T1000 (cell line): Measurements from ENCODE around the gene ANKRD13D.

Experiments
- DNase-seq: peaks from one replicate; lab custom pipeline; 2025; ENCODE audit warnings: mixed read lengths; lab: John Stamatoyannopoulos, UW

Gene ANKRD13D

GRCh38 chr11:67285541-67286498 lies 3.3 kb upstream of the ANKRD13D start:
- DNase-seq, result no peak

GRCh38 chr11:67286621-67287333 lies 2.3 kb upstream of the ANKRD13D start:
- DNase-seq, result no peak

- no peak for DNase-seq
These were observed 1.5 kb upstream of the ANKRD13D start for GRCh38 chr11:67287355-67288197.

- no peak for DNase-seq
These were observed 978 bp upstream of the ANKRD13D start for GRCh38 chr11:67288198-67288451.

- DNase-seq, result peak; percentile 87
These were observed 464 bp upstream of the ANKRD13D start for GRCh38 chr11:67288452-67289225.

GRCh38 chr11:67289651-67290479 lies 762 bp downstream of the ANKRD13D start:
- no peak for DNase-seq

- DNase-seq, result no peak
These were observed 1.7 kb downstream of the ANKRD13D start for GRCh38 chr11:67290801-67291200.

- DNase-seq, result no peak
These were observed 2.6 kb downstream of the ANKRD13D start for GRCh38 chr11:67291481-67292381.

- DNase-seq, result no peak
These were observed 3.6 kb downstream of the ANKRD13D start for GRCh38 chr11:67292671-67293070.

- DNase-seq, result no peak
These were observed 4.0 kb downstream of the ANKRD13D start for GRCh38 chr11:67293090-67293489.

GRCh38 chr11:67295846-67296245 lies 6.7 kb downstream of the ANKRD13D start:
- DNase-seq, result no peak

GRCh38 chr11:67298786-67299185 lies 9.7 kb downstream of the ANKRD13D start:
- DNase-seq, result no peak

GRCh38 chr11:67299471-67300191 lies 10.5 kb downstream of the ANKRD13D start:
- no peak for DNase-seq

GRCh38 chr11:67300256-67300755 lies 11.2 kb downstream of the ANKRD13D start:
- no peak for DNase-seq

- DNase-seq, result no peak
These were observed 11.7 kb downstream of the ANKRD13D start for GRCh38 chr11:67300756-67301312.

GRCh38 chr11:67301313-67301921 lies 12.3 kb downstream of the ANKRD13D start:
- DNase-seq, result no peak

GRCh38 chr11:67301951-67302516 lies 12.9 kb downstream of the ANKRD13D start:
- DNase-seq, result no peak
